Measurements from ENCODE around the gene TTBK1.

GRCh38 chr6:43271944-43272343, 28.7 kb downstream of the TTBK1 start:
- TF ChIP-seq, protein P1, sequence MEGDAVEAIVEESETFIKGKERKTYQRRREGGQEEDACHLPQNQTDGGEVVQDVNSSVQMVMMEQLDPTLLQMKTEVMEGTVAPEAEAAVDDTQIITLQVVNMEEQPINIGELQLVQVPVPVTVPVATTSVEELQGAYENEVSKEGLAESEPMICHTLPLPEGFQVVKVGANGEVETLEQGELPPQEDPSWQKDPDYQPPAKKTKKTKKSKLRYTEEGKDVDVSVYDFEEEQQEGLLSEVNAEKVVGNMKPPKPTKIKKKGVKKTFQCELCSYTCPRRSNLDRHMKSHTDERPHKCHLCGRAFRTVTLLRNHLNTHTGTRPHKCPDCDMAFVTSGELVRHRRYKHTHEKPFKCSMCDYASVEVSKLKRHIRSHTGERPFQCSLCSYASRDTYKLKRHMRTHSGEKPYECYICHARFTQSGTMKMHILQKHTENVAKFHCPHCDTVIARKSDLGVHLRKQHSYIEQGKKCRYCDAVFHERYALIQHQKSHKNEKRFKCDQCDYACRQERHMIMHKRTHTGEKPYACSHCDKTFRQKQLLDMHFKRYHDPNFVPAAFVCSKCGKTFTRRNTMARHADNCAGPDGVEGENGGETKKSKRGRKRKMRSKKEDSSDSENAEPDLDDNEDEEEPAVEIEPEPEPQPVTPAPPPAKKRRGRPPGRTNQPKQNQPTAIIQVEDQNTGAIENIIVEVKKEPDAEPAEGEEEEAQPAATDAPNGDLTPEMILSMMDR (IDR thresholded peaks at IDR 0.05), result no peak
- TF ChIP-seq EP300 (IDR thresholded peaks at IDR 0.05) (no peak), POLR2AphosphoS5 (IDR thresholded peaks at IDR 0.05) (no peak)

All from upper lobe of left lung (tissue), 4 donors.